B cell (primary cell): Measurements from ENCODE around the gene ABCC9. TPM values are rescaled to one million over a fixed set of nuclear protein-coding genes. Genes with fewer than 3 reads are reported as not detected.

Source experiments
- ATAC-seq: fragments of 200-7000 bp; cut with Tn5 transposase; one replicate; pipeline ENCODE4 v1.10.0; 2021; ENCODE audit warnings: low read depth, mild to moderate bottlenecking, moderate number of reproducible peaks, moderate library complexity
- CTCF ChIA-PET: fragments of 350-600 bp; sonication (Branson Sonifier 250); formaldehyde crosslinking; loops from one replicate; lab custom pipeline; 2021; ENCODE audit warnings: antibody characterized with exemption, inconsistent platforms; lab: Charles Lee
- POLR2A ChIA-PET: fragments of 350-600 bp; sonication (Branson Sonifier 250); formaldehyde crosslinking; loops from one replicate; lab custom pipeline; 2021; ENCODE audit warnings: antibody characterized with exemption; lab: Charles Lee
- DNase-seq: peaks from one replicate; pipeline ENCODE4 v3.0.0; 2013
- H2AFZ ChIP-seq: 2 replicates; pipeline ENCODE4 v1.6.1; 2012; ENCODE audit warnings: mild to moderate bottlenecking, low read depth, low read length; ENCODE audit not compliant: insufficient read depth, poor library complexity, severe bottlenecking
- H3K27ac ChIP-seq, 2 donors: 1 replicate in 1 of 2; 2 replicates in 1 of 2; pipeline ENCODE4 v1.5.1; 2012 to 2013; ENCODE audit warnings: low read length in 2 of 2, mild to moderate bottlenecking in 2 of 2, moderate library complexity in 1 of 2
- H3K27me3 ChIP-seq, 4 experiments: fragments of 200-600 bp in 1 of 4; sonication (generic) in 1 of 4; replicated peaks in 1 of 4; 1 replicate in 2 of 4; 2 replicates in 2 of 4; pipeline versions ENCODE4 v1.6.1 to v1.7.0; 2013 to 2016; ENCODE audit warnings: low read length in 3 of 4, mild to moderate bottlenecking in 2 of 4, mixed read lengths in 1 of 4, moderate library complexity in 1 of 4; ENCODE audit not compliant: insufficient read depth in 4 of 4, control insufficient read depth in 3 of 4; ENCODE audit errors: control extremely low read depth in 1 of 4
- H3K36me3 ChIP-seq, 2 experiments: replicated peaks in 1 of 2; 1 replicate in 1 of 2; 2 replicates in 1 of 2; pipeline versions ENCODE4 v1.6.1 to v1.7.1; 2013; ENCODE audit warnings: low read length in 1 of 2; ENCODE audit not compliant: insufficient read depth in 2 of 2, control insufficient read depth in 1 of 2; ENCODE audit errors: control extremely low read depth in 1 of 2, extremely low read depth in 1 of 2
- H3K4me1 ChIP-seq, 2 donors: fragments of 200-600 bp in 1 of 2; sonication (generic) in 1 of 2; 1 replicate in 1 of 2; 2 replicates in 1 of 2; pipeline versions ENCODE4 v1.5.1 to v1.6.1; 2013 to 2017; ENCODE audit warnings: low read length in 2 of 2; ENCODE audit not compliant: control insufficient read depth in 2 of 2, insufficient read depth in 2 of 2
- H3K4me2 ChIP-seq: replicated peaks from 2 replicates; pipeline ENCODE3; 2012; ENCODE audit warnings: mild to moderate bottlenecking, low read depth, low read length; ENCODE audit not compliant: poor library complexity, severe bottlenecking
- H3K4me3 ChIP-seq, 5 experiments: fragments of 200-600 bp in 1 of 5; sonication (generic) in 1 of 5; 1 replicate in 3 of 5; 2 replicates in 2 of 5; pipeline versions ENCODE4 v1.5.1 to v1.7.0; 2011 to 2016; ENCODE audit warnings: low read length in 4 of 5, mild to moderate bottlenecking in 4 of 5, low read depth in 2 of 5, control low read depth in 1 of 5, moderate library complexity in 1 of 5; ENCODE audit not compliant: insufficient read depth in 1 of 5; ENCODE audit errors: control extremely low read depth in 1 of 5, extremely low read depth in 1 of 5
- H3K79me2 ChIP-seq: fragments of 200-600 bp; sonication (generic); one replicate; pipeline ENCODE4 v1.6.0; 2016; ENCODE audit warnings: low read length; ENCODE audit not compliant: control insufficient read depth, insufficient read depth
- H3K9ac ChIP-seq: fragments of 200-600 bp; sonication (generic); 2 replicates; pipeline ENCODE4 v1.6.1; 2017; ENCODE audit warnings: mild to moderate bottlenecking, low read length, moderate library complexity
- H3K9me3 ChIP-seq, 3 donors: one replicate each; pipeline versions ENCODE4 v1.6.1 to v1.7.1; 2013; ENCODE audit warnings: low read length in 2 of 3; ENCODE audit not compliant: control insufficient read depth in 2 of 3, insufficient read depth in 1 of 3; ENCODE audit errors: control extremely low read depth in 1 of 3
- H4K20me1 ChIP-seq: 2 replicates; pipeline ENCODE4 v1.6.0; 2012; ENCODE audit warnings: mild to moderate bottlenecking, low read length; ENCODE audit not compliant: insufficient read depth, control insufficient read depth, poor library complexity, severe bottlenecking
- H3K27ac Mint-ChIP-seq: one replicate; pipeline ENCODE4 v1.8.0; 2021; ENCODE audit warnings: mixed read lengths
- H3K27me3 Mint-ChIP-seq: one replicate; pipeline ENCODE4 v1.8.0; 2021; ENCODE audit warnings: mixed read lengths
- H3K4me1 Mint-ChIP-seq: one replicate; pipeline ENCODE4 v1.8.0; 2021; ENCODE audit warnings: mixed read lengths
- H3K4me3 Mint-ChIP-seq: one replicate; pipeline ENCODE4 v1.8.0; 2021; ENCODE audit warnings: mixed read lengths
- H3K9me3 Mint-ChIP-seq: one replicate; pipeline ENCODE4 v1.8.0; 2022; ENCODE audit warnings: mixed read lengths; ENCODE audit not compliant: insufficient read depth
- CTCF ChIP-seq: fragments of 200-600 bp; IDR thresholded peaks from one replicate; pipeline ENCODE4 v1.8.0; 2022; ENCODE audit warnings: antibody characterized with exemption, mild to moderate bottlenecking
- EZH2 ChIP-seq: IDR thresholded peaks from 2 replicates; pipeline ENCODE4 v1.6.1; 2012; ENCODE audit warnings: borderline replicate concordance, low read depth, mild to moderate bottlenecking, moderate library complexity, low read length; ENCODE audit not compliant: insufficient read depth, poor library complexity, severe bottlenecking
- WGBS: methylation state at CpG from one replicate; pipeline ENCODE4 v1.1.5; 2013; ENCODE audit warnings: missing lambda C conversion rate; ENCODE audit not compliant: insufficient coverage; 5-methylcytosine and 5-hydroxymethylcytosine counted together
- intact Hi-C: fragments of 100-400 bp; cut with micrococcal nuclease; formaldehyde crosslinking; loops from one replicate; pipeline ENCODE4 v1.10.0; 2022
- polyA plus RNA-seq: library from polyadenylated mRNA; depleted of rRNA; stranded (reverse); fragments of >200 nt; gene quantifications from 2 replicates; pipeline ENCODE4 v1.2.3, GENCODE V29; 2012
- total RNA-seq, 2 donors: library from RNA; stranded (reverse); fragments of 120-200 nt in 1 of 2; gene quantifications; 1 replicate in 1 of 2; 2 replicates in 1 of 2; pipeline versions ENCODE4 v1.2.3 to v1.2.4, GENCODE V29; 2013 to 2022

Gene ABCC9
- total and polyA plus RNA-seq, 2 donors (not counting 1 experiment from before 2014, with no cell fraction given): not detected

GRCh38 chr12:21773806-21774205 is 167.4 kb downstream of the ABCC9 start:
- ChIA-PET POLR2A (no interaction called here), CTCF (interaction anchor here (0.7 kb wide), 1 partner anchor 358 kb away, joined by 3 read pairs; no protein-coding TSS in a partner anchor)
- no peak for TF ChIP-seq EZH2
- no peak for TF ChIP-seq CTCF
- Histone ChIP-seq H4K20me1 (no peaks in the 10 kb centered on the region), H3K4me2 (no peak overlapping the region), H2AFZ (no peak overlapping the region), H3K9ac (no peak overlapping the region), H3K9me3 (no peaks in the 10 kb centered on the region), H3K36me3 (no peaks in the 10 kb centered on the region), H3K4me1 (no peaks in the 10 kb centered on the region), H3K27me3 (peaks cover 0 to 38% (median 13%) of the 10 kb centered on the region in 4 experiments), H3K4me3 (no peak overlapping the region), H3K79me2 (no peaks in the 10 kb centered on the region), H3K27ac (no peak overlapping the region)
- no CpG with 5 or more reads among the region's 10 CpGs for WGBS
- H3K4me1 Mint-ChIP-seq: no peaks in the 10 kb centered on the region
- no peaks in the 10 kb centered on the region for H3K9me3 Mint-ChIP-seq
- no peak overlapping the region for H3K27ac Mint-ChIP-seq
- intact Hi-C loops: no loop called here
- ATAC-seq: no peak
- no peak overlapping the region for H3K4me3 Mint-ChIP-seq
- no peak for DNase-seq
- H3K27me3 Mint-ChIP-seq: peaks cover 42% of the 10 kb centered on the region

GRCh38 chr12:21773263-21773741 is 167.9 kb downstream of the ABCC9 start:
- no peaks in the 10 kb centered on the region for H3K9me3 Mint-ChIP-seq
- no peak overlapping the region for H3K27ac Mint-ChIP-seq
- Histone ChIP-seq H2AFZ (no peak overlapping the region), H3K27me3 (peaks cover 0 to 38% (median 13%) of the 10 kb centered on the region in 4 experiments), H3K9me3 (no peaks in the 10 kb centered on the region), H4K20me1 (no peaks in the 10 kb centered on the region), H3K4me2 (no peak overlapping the region), H3K79me2 (no peaks in the 10 kb centered on the region), H3K36me3 (no peaks in the 10 kb centered on the region), H3K4me1 (no peaks in the 10 kb centered on the region), H3K9ac (no peak overlapping the region), H3K4me3 (no peak overlapping the region), H3K27ac (no peak overlapping the region)
- CTCF ChIA-PET: interaction anchor here (0.7 kb wide), 1 partner anchor 359 kb away, joined by 3 read pairs; no protein-coding TSS in a partner anchor
- no peak overlapping the region for H3K4me3 Mint-ChIP-seq
- DNase-seq (no peak), ATAC-seq (no peak)
- TF ChIP-seq EZH2 (no peak), CTCF (no peak)
- intact Hi-C loops: no loop called here
- WGBS: 34% methylated on average over 20 of the region's 23 CpGs
- POLR2A ChIA-PET: no interaction called here
- H3K27me3 Mint-ChIP-seq: peaks cover 42% of the 10 kb centered on the region
- no peaks in the 10 kb centered on the region for H3K4me1 Mint-ChIP-seq
